Mesendoderm (in vitro differentiated cells): ENCODE data around the gene ARHGAP27.

ENCODE experiments used
- DNase-seq: peaks from one replicate; pipeline ENCODE4 v3.0.0; 2013
- H2AK5ac ChIP-seq: 2 replicates; pipeline ENCODE4 v1.6.1; 2013; ENCODE audit warnings: low read length, inconsistent platforms
- H2BK120ac ChIP-seq: 2 replicates; pipeline ENCODE4 v1.6.1; 2013; ENCODE audit warnings: low read depth, mild to moderate bottlenecking, low read length, moderate library complexity, mixed read lengths
- H2BK15ac ChIP-seq: replicated peaks from 2 replicates; pipeline ENCODE4 v1.6.1; 2013; ENCODE audit warnings: low read depth, mild to moderate bottlenecking, moderate library complexity
- H2BK5ac ChIP-seq: 2 replicates; pipeline ENCODE4 v1.6.1; 2013; ENCODE audit warnings: low read length, inconsistent platforms
- H3K18ac ChIP-seq: 2 replicates; pipeline ENCODE4 v1.6.1; 2013; ENCODE audit warnings: mild to moderate bottlenecking, low read length, mixed read lengths
- H3K23ac ChIP-seq: one replicate; pipeline ENCODE4 v1.6.1; 2013; ENCODE audit warnings: low read length
- H3K27ac ChIP-seq: 2 replicates; pipeline ENCODE4 v1.5.1; 2013; ENCODE audit warnings: low read depth, mild to moderate bottlenecking, inconsistent platforms, low read length, moderate library complexity
- H3K27me3 ChIP-seq: 2 replicates; pipeline ENCODE4 v1.6.1; 2013; ENCODE audit warnings: low read length, control low read depth, mild to moderate bottlenecking, inconsistent platforms; ENCODE audit not compliant: insufficient read depth, poor library complexity
- H3K36me3 ChIP-seq: 2 replicates; pipeline ENCODE4 v1.6.1; 2013; ENCODE audit warnings: low read length, inconsistent platforms; ENCODE audit not compliant: control insufficient read depth, insufficient read depth
- H3K4ac ChIP-seq: one replicate; pipeline ENCODE4 v1.6.1; 2013; ENCODE audit warnings: low read depth, mild to moderate bottlenecking, low read length, moderate library complexity
- H3K4me1 ChIP-seq: 2 replicates; pipeline ENCODE4 v1.6.1; 2013; ENCODE audit warnings: low read depth, low read length, inconsistent platforms; ENCODE audit not compliant: control insufficient read depth
- H3K4me2 ChIP-seq: 2 replicates; pipeline ENCODE4 v1.6.1; 2013; ENCODE audit warnings: low read length
- H3K4me3 ChIP-seq: 2 replicates; pipeline ENCODE4 v1.5.1; 2013; ENCODE audit warnings: mild to moderate bottlenecking, low read length
- H3K56ac ChIP-seq: one replicate; pipeline ENCODE4 v1.6.1; 2013; ENCODE audit warnings: low read length
- H3K79me1 ChIP-seq: 2 replicates; pipeline ENCODE4 v1.6.1; 2013; ENCODE audit warnings: low read length, inconsistent platforms
- H3K79me2 ChIP-seq: 2 replicates; pipeline ENCODE4 v1.6.1; 2013; ENCODE audit warnings: mild to moderate bottlenecking, low read length; ENCODE audit not compliant: control insufficient read depth, insufficient read depth
- H3K9ac ChIP-seq: 2 replicates; pipeline ENCODE4 v1.6.1; 2013; ENCODE audit warnings: low read length, inconsistent platforms
- H4K5ac ChIP-seq: one replicate; pipeline ENCODE4 v1.6.1; 2013; ENCODE audit warnings: low read length
- H4K8ac ChIP-seq: one replicate; pipeline ENCODE4 v1.6.1; 2013; ENCODE audit warnings: low read depth, mild to moderate bottlenecking, control low read depth, low read length, moderate library complexity
- WGBS: extraction: QIAGEN DNeasy Blood & Tissue Kit; methylation state at CpG from one replicate; pipeline ENCODE4 v1.1.7; 2013; ENCODE audit warnings: low lambda C conversion rate, missing lambda C conversion rate; ENCODE audit not compliant: insufficient coverage; ENCODE audit errors: extremely low coverage; 5-methylcytosine and 5-hydroxymethylcytosine counted together

Gene ARHGAP27

GRCh38 chr17:45423304-45423974 is 9.2 kb downstream of the ARHGAP27 start:
- Histone ChIP-seq H4K5ac (no peak overlapping the region), H2BK15ac (no peak overlapping the region), H3K4me2 (no peak overlapping the region), H3K36me3 (no peaks in the 10 kb centered on the region), H3K4me3 (no peak overlapping the region), H3K4me1 (no peaks in the 10 kb centered on the region), H3K27ac (no peak overlapping the region), H3K18ac (no peak overlapping the region), H3K27me3 (peaks cover 3% of the 10 kb centered on the region), H4K8ac (no peak overlapping the region), H2BK120ac (no peak overlapping the region), H3K23ac (no peak overlapping the region), H3K79me2 (no peaks in the 10 kb centered on the region), H2BK5ac (no peak overlapping the region), H3K79me1 (no peaks in the 10 kb centered on the region), H3K4ac (no peak overlapping the region), H2AK5ac (no peak overlapping the region), H3K56ac (no peak overlapping the region), H3K9ac (no peak overlapping the region)
- WGBS: no CpG with 5 or more reads among the region's 8 CpGs
- DNase-seq: no peak

GRCh38 chr17:45414990-45415881 is 17.4 kb downstream of the ARHGAP27 start:
- no peak overlapping the region for H3K4me3 ChIP-seq
- no peak overlapping the region for H2BK120ac ChIP-seq
- H2BK5ac ChIP-seq: no peak overlapping the region
- H3K27me3 ChIP-seq: no peaks in the 10 kb centered on the region
- no peak overlapping the region for H3K56ac ChIP-seq
- WGBS: no CpG with 5 or more reads among the region's 10 CpGs
- no peak overlapping the region for H3K23ac ChIP-seq
- no peaks in the 10 kb centered on the region for H3K79me2 ChIP-seq
- no peak overlapping the region for H3K27ac ChIP-seq
- H3K4ac ChIP-seq: no peak overlapping the region
- H3K4me1 ChIP-seq: no peaks in the 10 kb centered on the region
- no peaks in the 10 kb centered on the region for H3K79me1 ChIP-seq
- no peak overlapping the region for H2BK15ac ChIP-seq
- H3K4me2 ChIP-seq: no peak overlapping the region
- no peaks in the 10 kb centered on the region for H3K36me3 ChIP-seq
- no peak overlapping the region for H2AK5ac ChIP-seq
- H4K5ac ChIP-seq: no peak overlapping the region
- no peak overlapping the region for H3K9ac ChIP-seq
- DNase-seq: no peak
- H3K18ac ChIP-seq: no peak overlapping the region
- no peak overlapping the region for H4K8ac ChIP-seq

DNA sequence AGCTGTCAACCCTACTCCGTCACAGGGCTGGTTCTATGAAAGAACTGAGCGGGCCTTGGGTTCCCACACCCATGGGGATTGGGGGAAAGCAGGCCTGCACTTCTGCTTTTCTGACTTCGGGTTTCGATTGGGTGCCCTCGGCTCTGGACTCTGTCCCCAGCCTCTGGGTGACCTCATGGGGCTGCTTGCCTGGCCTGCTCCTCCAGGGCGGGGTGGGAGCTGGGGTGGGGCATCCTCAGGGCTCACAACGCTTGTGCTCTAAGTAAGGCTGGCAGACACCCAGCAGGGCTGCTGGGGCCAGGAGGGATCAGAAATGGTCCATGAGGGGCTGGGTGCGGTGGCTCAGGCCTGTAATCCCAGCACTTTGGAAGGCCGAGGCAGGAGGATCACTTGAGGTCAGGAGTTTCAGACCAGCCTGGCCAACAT is 19.2 kb downstream of the ARHGAP27 start:
- no peak overlapping the region for H3K4me2 ChIP-seq
- H3K56ac ChIP-seq: no peak overlapping the region
- peaks cover 2% of the 10 kb centered on the region for H3K4me1 ChIP-seq
- H2BK5ac ChIP-seq: no peak overlapping the region
- H3K9ac ChIP-seq: no peak overlapping the region
- DNase-seq: no peak
- H2AK5ac ChIP-seq: no peak overlapping the region
- H4K5ac ChIP-seq: no peak overlapping the region
- H3K18ac ChIP-seq: no peak overlapping the region
- H3K27ac ChIP-seq: no peak overlapping the region
- WGBS: no CpG with 5 or more reads among the region's 9 CpGs
- no peak overlapping the region for H3K23ac ChIP-seq
- H4K8ac ChIP-seq: no peak overlapping the region
- H3K27me3 ChIP-seq: no peaks in the 10 kb centered on the region
- no peak overlapping the region for H3K4ac ChIP-seq
- no peak overlapping the region for H3K4me3 ChIP-seq
- no peak overlapping the region for H2BK15ac ChIP-seq
- no peak overlapping the region for H2BK120ac ChIP-seq
- H3K79me1 ChIP-seq: no peaks in the 10 kb centered on the region
- H3K79me2 ChIP-seq: no peaks in the 10 kb centered on the region
- no peaks in the 10 kb centered on the region for H3K36me3 ChIP-seq

- Histone ChIP-seq H2BK5ac (no peak overlapping the region), H3K27ac (no peak overlapping the region)
- DNase-seq: no peak
Observed at GRCh38 chr17:45411348-45412105, 21.1 kb downstream of the ARHGAP27 start.

DNA sequence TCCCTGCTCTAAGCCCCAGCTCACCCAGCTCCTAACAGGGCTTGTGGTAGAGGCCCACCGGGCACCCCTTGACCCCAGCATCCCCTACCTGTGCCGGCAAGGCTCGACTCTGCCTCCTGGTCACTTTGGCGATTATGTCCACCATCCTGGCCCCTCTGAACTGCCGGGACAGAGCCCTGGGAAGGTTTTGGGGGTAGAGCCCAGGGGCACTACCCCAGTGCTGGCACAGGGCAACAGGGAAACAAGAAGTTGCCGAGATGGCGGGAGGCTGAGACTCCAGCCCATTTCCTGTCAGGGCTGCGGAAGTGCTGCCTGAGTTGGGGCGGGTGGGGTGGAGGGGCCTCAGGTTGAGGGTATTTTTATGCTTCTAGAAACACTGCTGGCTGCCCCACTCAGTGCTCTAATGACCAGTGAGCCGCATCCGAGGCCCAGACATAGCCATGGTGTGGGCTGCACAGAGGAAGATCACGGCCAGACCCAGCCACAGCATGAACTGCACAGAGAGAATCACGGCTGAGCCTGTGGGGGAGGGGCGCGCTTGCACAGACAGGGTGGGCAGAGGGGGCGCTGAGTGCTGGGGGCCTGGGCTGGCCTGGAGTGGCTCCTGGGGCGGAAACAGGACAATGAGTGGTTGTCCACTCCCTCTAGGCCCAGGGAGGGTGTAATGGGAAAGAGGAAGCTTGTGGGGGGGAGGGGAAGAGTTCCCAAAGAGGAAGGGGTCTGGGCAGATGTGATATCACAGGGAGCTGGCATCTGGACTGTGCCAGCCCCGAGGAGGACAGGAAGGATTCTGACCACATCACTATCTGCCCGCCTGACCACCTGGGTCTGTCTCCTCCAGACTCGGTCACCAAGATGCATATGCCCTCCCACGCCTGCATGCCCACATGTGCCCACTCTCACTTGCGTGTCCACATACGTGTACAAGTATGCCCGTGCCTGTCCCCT is 22.3 kb downstream of the ARHGAP27 start:
- Histone ChIP-seq H3K4me3 (no peak overlapping the region), H3K79me2 (no peaks in the 10 kb centered on the region), H2BK120ac (no peak overlapping the region), H2BK5ac (no peak overlapping the region), H3K18ac (no peak overlapping the region), H3K4me1 (peaks cover 2% of the 10 kb centered on the region), H3K4ac (no peak overlapping the region), H2AK5ac (no peak overlapping the region), H3K56ac (peak overlapping the region; percentile 37), H3K4me2 (no peak overlapping the region), H3K36me3 (no peaks in the 10 kb centered on the region), H3K23ac (no peak overlapping the region), H2BK15ac (no peak overlapping the region), H3K27ac (no peak overlapping the region), H3K79me1 (no peaks in the 10 kb centered on the region), H4K5ac (no peak overlapping the region), H3K27me3 (no peaks in the 10 kb centered on the region), H3K9ac (no peak overlapping the region), H4K8ac (no peak overlapping the region)
- WGBS: no CpG with 5 or more reads among the region's 24 CpGs
- no peak for DNase-seq

More at GRCh38 chr17:45411348-45412105, 21.1 kb downstream of the ARHGAP27 start:
- Histone ChIP-seq H3K23ac (no peak overlapping the region), H3K4me2 (no peak overlapping the region), H4K5ac (no peak overlapping the region), H3K18ac (no peak overlapping the region), H3K9ac (no peak overlapping the region), H3K36me3 (no peaks in the 10 kb centered on the region), H3K27me3 (no peaks in the 10 kb centered on the region), H3K79me2 (no peaks in the 10 kb centered on the region), H3K4me1 (peaks cover 2% of the 10 kb centered on the region), H2BK120ac (no peak overlapping the region), H3K79me1 (no peaks in the 10 kb centered on the region), H3K4ac (no peak overlapping the region), H3K56ac (no peak overlapping the region), H2AK5ac (no peak overlapping the region), H3K4me3 (no peak overlapping the region), H4K8ac (no peak overlapping the region), H2BK15ac (no peak overlapping the region)
- WGBS: no CpG with 5 or more reads among the region's 5 CpGs
